ENCODE results near the gene ZMYND8.

The ZMYND8 gene

DNA sequence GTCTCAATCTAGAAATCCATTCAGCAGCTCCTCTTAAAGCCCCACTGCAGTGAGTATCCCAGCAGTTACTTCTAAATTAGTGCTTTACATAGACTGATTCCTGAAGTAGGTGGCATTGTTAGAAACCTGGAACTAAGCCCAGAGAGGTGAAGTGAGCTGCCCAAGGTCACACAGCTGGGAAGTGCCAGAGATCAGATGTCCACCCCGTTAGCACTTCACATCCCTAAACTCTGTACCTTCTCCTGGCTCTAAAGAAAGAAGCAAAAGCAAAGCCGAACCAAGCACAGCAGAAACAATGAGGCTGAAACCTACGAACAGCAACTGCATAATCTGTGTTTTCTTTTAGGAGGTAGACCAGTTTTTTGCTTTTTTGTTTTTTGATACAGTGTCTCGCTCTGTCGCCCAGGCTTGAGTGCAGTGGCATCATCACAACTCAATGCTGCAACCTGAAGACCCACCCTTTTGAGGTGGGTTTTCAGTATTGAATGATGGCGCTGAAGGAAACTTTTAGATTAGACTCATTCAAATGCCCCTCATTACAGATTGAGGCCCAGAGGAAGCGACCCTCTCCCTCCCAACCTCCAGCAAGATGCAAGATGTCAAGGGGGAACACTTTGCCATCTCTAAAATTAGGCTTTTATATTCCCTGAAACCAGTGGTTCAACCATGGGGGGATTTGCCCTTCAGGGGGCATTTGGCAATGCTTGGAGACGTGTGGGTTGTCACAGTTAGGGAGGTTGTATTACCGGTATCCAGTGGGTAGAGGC, 3.2 kb upstream of the ZMYND8 start:
- TF ChIP-seq, protein P1, sequence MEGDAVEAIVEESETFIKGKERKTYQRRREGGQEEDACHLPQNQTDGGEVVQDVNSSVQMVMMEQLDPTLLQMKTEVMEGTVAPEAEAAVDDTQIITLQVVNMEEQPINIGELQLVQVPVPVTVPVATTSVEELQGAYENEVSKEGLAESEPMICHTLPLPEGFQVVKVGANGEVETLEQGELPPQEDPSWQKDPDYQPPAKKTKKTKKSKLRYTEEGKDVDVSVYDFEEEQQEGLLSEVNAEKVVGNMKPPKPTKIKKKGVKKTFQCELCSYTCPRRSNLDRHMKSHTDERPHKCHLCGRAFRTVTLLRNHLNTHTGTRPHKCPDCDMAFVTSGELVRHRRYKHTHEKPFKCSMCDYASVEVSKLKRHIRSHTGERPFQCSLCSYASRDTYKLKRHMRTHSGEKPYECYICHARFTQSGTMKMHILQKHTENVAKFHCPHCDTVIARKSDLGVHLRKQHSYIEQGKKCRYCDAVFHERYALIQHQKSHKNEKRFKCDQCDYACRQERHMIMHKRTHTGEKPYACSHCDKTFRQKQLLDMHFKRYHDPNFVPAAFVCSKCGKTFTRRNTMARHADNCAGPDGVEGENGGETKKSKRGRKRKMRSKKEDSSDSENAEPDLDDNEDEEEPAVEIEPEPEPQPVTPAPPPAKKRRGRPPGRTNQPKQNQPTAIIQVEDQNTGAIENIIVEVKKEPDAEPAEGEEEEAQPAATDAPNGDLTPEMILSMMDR (IDR thresholded peaks at IDR 0.05; ENCODE audit: insufficient read depth, low read depth, low read length, missing control alignments), result no peak
- DNase-seq (ENCODE audit: low read depth), result no peak
- H3K4me3 ChIP-seq (ENCODE audit: low read depth, low read length), result peak overlapping the region; percentile 67

DNA sequence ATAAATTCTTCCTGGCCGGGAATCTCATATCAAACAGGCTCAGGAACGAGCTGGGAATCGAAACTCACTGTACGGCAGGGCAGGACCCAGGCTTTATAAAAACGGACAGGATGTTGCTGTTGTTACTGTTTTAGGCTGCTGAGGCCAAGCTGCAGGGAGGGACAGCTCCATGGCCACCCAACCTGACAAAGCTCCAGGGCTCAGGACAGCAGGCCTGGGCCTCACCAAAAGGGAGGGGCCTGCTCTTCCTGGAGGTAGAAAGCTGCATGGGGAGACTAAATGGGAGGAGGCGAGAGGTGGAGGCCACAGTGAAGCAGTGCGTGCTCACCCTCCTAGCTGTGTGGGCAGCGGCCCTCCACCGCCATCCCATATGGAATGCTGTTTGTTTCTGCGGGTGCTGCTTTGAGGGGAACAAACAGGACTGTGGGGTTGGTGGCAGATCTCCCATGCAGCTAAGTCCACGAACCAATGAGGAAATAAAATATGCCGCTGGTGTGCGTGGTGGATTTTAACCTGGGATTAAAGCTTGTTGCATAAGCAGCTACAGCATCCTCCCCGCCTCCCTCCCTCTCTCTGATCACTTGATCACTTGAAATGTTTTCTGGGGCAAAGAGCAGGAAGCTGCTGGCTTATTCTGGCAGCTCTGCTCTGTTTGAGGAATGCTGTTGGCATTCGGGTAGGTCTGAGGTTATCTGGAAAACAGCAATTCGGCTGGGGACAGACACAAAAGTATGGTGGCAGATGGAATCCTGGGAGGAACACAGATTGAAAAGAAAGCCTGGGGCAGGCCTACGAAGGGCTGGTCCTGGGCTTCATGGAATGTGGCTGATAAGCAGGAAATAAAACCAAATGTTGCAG, 2.4 kb upstream of the ZMYND8 start:
- peak; percentile 54 for DNase-seq (ENCODE audit: low read depth)
- H3K4me3 ChIP-seq (ENCODE audit: low read depth, low read length), result peak overlapping the region; percentile 67
- TF ChIP-seq, protein P1 (IDR thresholded peaks at IDR 0.05; ENCODE audit: insufficient read depth, low read depth, low read length, missing control alignments), result no peak

DNA sequence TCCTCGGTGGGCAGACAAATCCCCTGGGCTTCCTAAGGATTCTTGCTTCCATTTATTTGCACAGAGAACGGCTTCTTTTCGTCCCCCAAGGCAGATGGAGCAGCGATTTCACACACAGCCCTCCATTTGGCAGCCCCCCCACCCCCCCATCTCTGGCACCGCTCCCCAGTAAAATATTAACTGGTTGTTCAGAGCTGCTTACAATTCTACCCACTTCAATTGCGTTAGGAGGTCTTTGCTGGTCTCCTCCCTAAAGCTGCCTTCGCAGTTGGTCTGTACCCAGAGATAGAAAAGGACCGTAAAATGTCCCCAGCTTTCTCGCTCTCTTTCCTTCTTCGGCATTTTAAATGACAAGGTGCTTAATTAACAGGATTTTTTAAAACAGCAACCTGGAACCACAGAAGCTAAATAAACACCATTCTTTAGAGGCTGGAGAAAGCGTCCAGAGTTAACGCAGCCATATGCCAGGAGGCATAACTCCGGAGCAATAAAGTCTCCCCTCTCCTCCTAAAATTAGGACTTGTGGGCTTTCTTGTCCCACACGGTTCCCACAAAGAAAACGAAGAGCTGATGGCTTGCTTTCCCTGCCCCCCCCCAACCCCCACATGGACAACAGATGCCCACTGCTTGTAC, 1.7 kb upstream of the ZMYND8 start:
- peak overlapping the region; percentile 67 for H3K4me3 ChIP-seq (ENCODE audit: low read depth, low read length)
- no peak for DNase-seq (ENCODE audit: low read depth)
- TF ChIP-seq, protein P1 (IDR thresholded peaks at IDR 0.05; ENCODE audit: insufficient read depth, low read depth, low read length, missing control alignments), result no peak

DNA sequence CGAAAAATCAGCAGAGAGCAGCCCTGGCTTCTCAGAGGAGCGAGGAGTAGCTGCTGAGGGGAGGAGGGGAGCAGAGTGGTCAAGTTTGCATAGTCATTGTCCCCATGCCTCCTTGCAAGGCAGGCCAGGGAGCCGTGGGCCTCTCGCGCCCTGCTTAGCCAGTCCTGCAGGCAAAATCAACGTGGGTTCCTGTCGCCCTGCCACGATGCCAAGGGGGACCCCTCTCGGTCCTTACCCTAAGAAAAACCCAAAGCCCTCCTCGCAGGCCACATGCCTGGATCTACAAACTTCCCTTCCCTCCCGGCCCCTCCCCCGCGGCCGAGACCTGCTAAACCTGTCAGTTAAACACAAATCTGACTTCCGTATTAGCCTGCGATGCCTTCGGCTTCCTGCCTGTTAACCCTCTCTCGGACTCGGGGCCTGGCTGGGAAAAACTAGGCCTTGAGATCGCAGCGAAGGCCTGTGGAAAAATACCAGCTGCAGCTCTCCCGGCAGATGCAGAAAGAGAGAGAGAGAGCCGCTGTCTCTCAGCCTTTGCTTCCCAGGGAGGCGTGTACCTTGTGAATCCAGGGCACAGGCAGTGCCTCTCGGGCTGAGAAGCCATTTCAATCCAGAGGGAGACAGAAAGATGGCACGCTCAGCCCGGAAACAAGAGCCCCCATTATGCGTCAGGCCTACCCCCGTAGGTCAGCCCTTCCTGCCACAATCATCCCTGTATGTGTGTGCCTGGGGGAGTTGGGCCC, 968 bp upstream of the ZMYND8 start:
- H3K4me3 ChIP-seq (ENCODE audit: low read depth, low read length), result peak overlapping the region; percentile 67
- peak; percentile 93 for DNase-seq (ENCODE audit: low read depth)
- TF ChIP-seq, protein P1 (IDR thresholded peaks at IDR 0.05; ENCODE audit: insufficient read depth, low read depth, low read length, missing control alignments), result no peak

DNA sequence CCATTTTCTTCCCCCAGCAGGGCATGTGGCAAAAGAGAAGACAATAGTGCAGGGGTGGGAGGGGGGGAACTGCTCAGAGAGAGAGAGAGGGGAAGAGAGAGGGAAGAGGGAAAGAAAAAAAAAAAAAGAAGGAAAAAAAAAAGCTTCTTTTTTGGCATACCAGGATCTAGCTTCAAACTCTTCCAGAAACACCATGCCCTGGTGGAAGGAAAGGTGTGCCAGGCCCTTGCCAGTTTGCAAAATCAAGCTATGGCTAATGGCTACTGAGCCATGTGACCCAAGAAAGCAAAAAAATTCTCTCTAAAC, 326 bp downstream of the ZMYND8 start:
- peak overlapping the region; percentile 67 for H3K4me3 ChIP-seq (ENCODE audit: low read depth, low read length)
- TF ChIP-seq, protein P1 (IDR thresholded peaks at IDR 0.05; ENCODE audit: insufficient read depth, low read depth, low read length, missing control alignments), result no peak
- no peak for DNase-seq (ENCODE audit: low read depth)

DNA sequence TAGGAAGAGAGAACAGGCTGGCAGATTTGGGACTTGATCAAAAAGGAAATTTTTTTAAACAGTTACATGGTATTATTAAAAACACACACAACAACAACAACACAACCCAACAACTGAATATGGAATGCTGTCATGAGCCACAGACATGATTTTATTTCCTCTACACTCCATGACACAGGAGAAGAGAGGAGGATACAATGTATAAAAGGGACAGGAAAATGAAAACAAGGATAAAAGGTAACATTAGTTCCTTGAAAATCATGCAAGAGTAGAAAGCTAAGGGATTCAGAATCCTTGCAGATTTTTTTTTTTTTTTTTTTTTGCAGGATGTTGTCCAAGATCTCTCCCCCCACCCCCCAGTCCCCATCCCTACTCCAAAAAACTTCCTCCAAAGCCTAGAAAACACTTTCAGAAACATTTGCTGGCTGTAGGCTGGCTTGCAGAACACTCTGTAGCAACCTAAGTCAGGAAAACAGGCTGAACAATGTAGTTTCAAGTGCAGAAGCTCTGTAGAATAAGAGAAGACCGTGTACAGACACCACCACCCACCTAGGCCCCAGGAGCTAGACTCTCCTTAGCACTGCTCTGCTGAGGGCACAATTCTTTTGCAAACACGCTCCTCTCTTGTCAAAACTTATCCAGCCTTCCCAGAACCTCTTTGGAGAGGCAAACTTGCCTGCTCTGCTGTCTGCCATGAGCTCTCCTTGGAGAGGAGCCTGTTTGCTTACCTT, 845 bp downstream of the ZMYND8 start:
- H3K4me3 ChIP-seq (ENCODE audit: low read depth, low read length), result peak overlapping the region; percentile 67
- DNase-seq (ENCODE audit: low read depth), result no peak
- TF ChIP-seq, protein P1 (IDR thresholded peaks at IDR 0.05; ENCODE audit: insufficient read depth, low read depth, low read length, missing control alignments), result no peak
